AG09309 (cell line): Measurements from ENCODE around the gene NEDD4.

ENCODE experiments used
- DNase-seq: peaks from one replicate; pipeline ENCODE4 v3.0.0-alpha.2; 2010; ENCODE audit warnings: low read depth
- H3K4me3 ChIP-seq: 2 replicates; pipeline ENCODE4 v1.5.1; 2011; ENCODE audit warnings: mild to moderate bottlenecking, low read depth, low read length, moderate library complexity; ENCODE audit not compliant: control insufficient read depth
- TF ChIP-seq, protein P1 (sequence below): IDR thresholded peaks from 2 replicates; pipeline ENCODE4 v1.5.1; 2011; ENCODE audit warnings: mild to moderate bottlenecking, low read depth, low read length, inconsistent platforms; ENCODE audit not compliant: insufficient read depth, control insufficient read depth; ENCODE audit errors: missing control alignments

NEDD4 gene

DNA sequence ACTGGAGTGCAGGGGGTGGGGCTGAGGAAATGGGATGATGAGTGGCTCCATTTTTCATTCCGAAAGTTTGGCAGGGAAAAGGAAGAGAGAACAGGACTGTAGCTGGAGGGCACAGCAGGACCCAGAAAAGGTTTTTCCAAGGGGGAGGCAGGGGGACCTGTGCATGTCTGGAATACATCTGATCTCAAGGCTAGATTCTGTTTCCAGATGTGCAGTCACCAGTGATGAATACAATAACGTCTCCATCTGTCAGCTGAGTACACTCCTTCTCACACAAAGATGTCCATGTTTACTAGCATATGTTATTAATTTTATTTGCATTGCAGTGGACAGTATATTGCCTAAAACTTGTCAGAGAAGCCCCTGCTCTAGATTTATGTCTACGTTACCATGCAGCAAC lies 210.5 kb downstream of the NEDD4 start:
- DNase-seq, result no peak
- TF ChIP-seq, protein P1, sequence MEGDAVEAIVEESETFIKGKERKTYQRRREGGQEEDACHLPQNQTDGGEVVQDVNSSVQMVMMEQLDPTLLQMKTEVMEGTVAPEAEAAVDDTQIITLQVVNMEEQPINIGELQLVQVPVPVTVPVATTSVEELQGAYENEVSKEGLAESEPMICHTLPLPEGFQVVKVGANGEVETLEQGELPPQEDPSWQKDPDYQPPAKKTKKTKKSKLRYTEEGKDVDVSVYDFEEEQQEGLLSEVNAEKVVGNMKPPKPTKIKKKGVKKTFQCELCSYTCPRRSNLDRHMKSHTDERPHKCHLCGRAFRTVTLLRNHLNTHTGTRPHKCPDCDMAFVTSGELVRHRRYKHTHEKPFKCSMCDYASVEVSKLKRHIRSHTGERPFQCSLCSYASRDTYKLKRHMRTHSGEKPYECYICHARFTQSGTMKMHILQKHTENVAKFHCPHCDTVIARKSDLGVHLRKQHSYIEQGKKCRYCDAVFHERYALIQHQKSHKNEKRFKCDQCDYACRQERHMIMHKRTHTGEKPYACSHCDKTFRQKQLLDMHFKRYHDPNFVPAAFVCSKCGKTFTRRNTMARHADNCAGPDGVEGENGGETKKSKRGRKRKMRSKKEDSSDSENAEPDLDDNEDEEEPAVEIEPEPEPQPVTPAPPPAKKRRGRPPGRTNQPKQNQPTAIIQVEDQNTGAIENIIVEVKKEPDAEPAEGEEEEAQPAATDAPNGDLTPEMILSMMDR, result no peak
- H3K4me3 ChIP-seq, result no peak overlapping the region

DNA sequence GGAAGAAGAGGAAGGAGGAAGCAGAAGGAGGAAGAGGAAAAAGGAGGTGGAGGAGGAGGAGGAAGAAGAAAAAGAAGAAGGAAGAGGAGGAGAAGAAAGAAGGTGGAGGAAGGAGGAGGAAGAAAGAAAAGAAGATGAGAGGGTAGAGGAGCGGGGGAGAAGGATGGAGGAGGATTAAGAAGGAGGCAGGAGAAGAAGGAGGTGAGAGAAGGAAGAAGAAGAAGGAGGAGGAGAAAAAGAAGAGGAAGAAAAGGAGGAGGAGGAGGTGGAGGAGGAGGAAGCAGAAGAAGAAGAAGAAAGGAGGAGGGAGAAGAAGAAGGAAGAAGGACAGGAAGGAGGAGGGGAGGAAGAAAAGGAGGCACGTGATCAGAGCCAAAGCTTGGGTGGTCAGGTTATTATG lies 213.1 kb downstream of the NEDD4 start:
- no peak overlapping the region for H3K4me3 ChIP-seq
- no peak for DNase-seq
- TF ChIP-seq, protein P1, result no peak

DNA sequence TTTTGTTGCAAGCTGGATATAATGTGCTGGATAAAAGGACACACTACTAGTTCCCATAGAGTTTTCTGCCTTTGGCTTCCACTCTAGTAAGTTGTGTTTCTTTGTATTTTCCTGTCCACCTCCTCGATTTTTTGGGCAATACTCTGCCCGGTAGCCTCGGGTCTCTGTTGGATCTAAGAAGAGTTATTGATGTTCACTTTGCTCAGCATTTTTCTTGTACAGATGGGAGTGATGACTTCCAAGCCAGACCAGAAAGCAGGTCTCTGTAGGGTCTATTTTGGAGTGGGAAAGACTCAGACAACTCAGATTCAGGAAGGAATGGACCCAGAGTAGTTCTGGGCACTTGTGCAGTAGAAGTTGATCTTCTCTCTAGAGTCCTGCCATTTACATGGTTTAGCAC lies 214.5 kb downstream of the NEDD4 start:
- no peak overlapping the region for H3K4me3 ChIP-seq
- TF ChIP-seq, protein P1, result no peak
- no peak for DNase-seq
